Measurements from ENCODE around the gene PBX1. TPM values are rescaled to one million over a fixed set of nuclear protein-coding genes. Genes with fewer than 3 reads are reported as not detected.

The PBX1 gene
- total RNA-seq, 3 donors from 2014 or later, result 64.5 to 126 (median 95.4) TPM

DNA sequence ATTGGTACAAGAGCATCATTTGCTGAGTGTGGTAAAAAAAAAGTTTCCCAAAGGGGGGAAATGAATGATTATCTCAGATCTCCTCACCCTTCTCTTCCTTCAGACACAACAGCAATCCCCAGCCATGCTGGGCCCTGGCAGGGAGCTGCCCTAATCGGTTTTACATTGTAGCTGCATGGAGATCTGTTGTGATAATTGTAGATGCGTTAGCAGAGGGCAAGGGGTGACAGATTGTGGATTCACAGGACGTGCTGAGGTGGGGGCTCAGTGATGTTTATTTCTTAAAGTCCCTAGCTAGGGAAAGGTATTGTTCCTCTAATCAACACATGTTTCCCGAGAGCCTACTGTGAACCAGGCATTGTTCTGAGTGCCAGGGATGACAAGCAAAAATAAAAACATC lies 304.1 kb downstream of the PBX1 start:
- DNase-seq (ENCODE audit: low spot score in 2 of 2), result no peak
- TF ChIP-seq POLR2A (IDR thresholded peaks at IDR 0.05) (no peak), POLR2AphosphoS5 (IDR thresholded peaks at IDR 0.05) (no peak)
- TF ChIP-seq, protein P1, sequence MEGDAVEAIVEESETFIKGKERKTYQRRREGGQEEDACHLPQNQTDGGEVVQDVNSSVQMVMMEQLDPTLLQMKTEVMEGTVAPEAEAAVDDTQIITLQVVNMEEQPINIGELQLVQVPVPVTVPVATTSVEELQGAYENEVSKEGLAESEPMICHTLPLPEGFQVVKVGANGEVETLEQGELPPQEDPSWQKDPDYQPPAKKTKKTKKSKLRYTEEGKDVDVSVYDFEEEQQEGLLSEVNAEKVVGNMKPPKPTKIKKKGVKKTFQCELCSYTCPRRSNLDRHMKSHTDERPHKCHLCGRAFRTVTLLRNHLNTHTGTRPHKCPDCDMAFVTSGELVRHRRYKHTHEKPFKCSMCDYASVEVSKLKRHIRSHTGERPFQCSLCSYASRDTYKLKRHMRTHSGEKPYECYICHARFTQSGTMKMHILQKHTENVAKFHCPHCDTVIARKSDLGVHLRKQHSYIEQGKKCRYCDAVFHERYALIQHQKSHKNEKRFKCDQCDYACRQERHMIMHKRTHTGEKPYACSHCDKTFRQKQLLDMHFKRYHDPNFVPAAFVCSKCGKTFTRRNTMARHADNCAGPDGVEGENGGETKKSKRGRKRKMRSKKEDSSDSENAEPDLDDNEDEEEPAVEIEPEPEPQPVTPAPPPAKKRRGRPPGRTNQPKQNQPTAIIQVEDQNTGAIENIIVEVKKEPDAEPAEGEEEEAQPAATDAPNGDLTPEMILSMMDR (IDR thresholded peaks at IDR 0.05), result no peak
- H3K36me3 ChIP-seq, result no peaks in the 10 kb centered on the region
- no peak overlapping the region for H3K4me3 ChIP-seq
- H3K27ac ChIP-seq, result no peak overlapping the region
- H3K4me1 ChIP-seq, result no peaks in the 10 kb centered on the region
- H3K27me3 ChIP-seq, result no peaks in the 10 kb centered on the region
- intact Hi-C loops (cut with DNase I; ENCODE audit: low total_unique reads), result no loop called here
- H3K9me3 ChIP-seq, result no peaks in the 10 kb centered on the region

DNA sequence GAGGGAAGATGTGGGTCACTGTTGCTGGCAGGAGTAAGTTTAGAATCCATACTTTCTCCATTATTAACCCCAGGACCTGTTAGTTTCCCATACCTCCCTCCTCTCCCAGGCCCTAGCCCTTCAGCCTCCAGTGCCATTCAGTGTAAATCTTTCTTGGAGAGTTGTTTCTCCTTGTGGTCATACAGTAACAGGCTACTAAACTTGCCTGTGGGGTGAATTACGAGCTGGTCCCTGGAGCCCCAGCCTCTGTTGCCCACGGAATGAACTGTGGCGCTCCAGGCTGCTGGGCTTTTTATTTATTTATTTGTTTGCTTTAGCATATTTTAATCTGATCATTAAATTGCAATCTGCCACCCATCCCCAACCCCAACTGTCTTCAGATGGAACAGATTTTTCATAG lies 305.2 kb downstream of the PBX1 start:
- H3K27ac ChIP-seq, result no peak overlapping the region
- no peak for DNase-seq (ENCODE audit: low spot score in 2 of 2)
- TF ChIP-seq, protein P1 (IDR thresholded peaks at IDR 0.05), result no peak
- TF ChIP-seq POLR2AphosphoS5 (IDR thresholded peaks at IDR 0.05), result no peak
- TF ChIP-seq POLR2A (IDR thresholded peaks at IDR 0.05), result no peak

DNA sequence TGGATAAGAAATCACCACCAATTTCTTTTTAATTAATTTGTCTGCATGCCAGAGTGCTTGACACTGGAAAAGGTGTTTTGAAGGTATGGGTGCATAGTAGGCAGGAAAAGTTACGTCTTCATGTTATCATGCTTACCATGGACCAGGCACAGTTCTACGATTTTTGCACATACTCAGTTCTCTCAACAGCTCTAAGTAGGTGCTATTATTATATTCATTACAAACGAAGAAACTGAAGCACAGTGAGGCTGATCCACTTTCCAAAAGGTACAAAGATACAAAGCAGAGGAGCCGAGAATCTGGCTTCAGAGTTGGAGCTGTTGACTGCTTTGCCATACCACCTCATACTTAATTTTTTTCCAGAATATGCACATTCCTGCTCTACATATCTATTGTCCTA lies 306.4 kb downstream of the PBX1 start:
- Histone ChIP-seq H3K4me3 (no peak overlapping the region), H3K9me3 (no peaks in the 10 kb centered on the region), H3K27ac (no peak overlapping the region), H3K4me1 (no peaks in the 10 kb centered on the region), H3K27me3 (no peaks in the 10 kb centered on the region), H3K36me3 (no peaks in the 10 kb centered on the region)
- intact Hi-C loops (cut with DNase I; ENCODE audit: low total_unique reads), result no loop called here
- TF ChIP-seq, protein P1 (IDR thresholded peaks at IDR 0.05), result no peak
- TF ChIP-seq POLR2AphosphoS5 (IDR thresholded peaks at IDR 0.05) (no peak), POLR2A (IDR thresholded peaks at IDR 0.05) (no peak)
- DNase-seq (ENCODE audit: low spot score in 2 of 2), result no peak

More for the DNA sequence above, 305.2 kb downstream of the PBX1 start:
- Histone ChIP-seq H3K4me3 (no peak overlapping the region), H3K36me3 (no peaks in the 10 kb centered on the region), H3K9me3 (no peaks in the 10 kb centered on the region), H3K4me1 (no peaks in the 10 kb centered on the region), H3K27me3 (no peaks in the 10 kb centered on the region)
- intact Hi-C loops (cut with DNase I; ENCODE audit: low total_unique reads), result no loop called here

DNA sequence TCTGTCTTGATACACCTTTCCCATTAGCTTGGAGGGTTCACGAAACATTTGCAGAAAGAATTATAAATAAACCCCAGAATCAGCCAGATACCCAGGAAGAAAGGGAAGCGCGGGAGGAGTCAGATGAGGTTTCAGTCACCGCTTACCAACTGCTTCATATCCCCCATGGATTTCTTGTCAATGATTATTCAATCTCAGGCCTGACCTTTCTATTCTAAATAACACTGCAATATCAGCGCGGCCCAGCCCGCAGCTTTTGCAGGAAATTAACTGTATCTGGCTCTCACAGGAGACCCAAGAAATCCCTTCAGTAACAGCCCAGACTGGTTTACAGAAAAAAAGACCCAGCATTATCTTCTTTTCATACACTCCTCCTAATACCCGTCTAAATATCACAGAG lies 308.6 kb downstream of the PBX1 start:
- TF ChIP-seq POLR2A (IDR thresholded peaks at IDR 0.05) (no peak), POLR2AphosphoS5 (IDR thresholded peaks at IDR 0.05) (no peak)
- TF ChIP-seq, protein P1 (IDR thresholded peaks at IDR 0.05), result no peak
- Histone ChIP-seq H3K27me3 (no peaks in the 10 kb centered on the region), H3K36me3 (no peaks in the 10 kb centered on the region), H3K4me1 (no peaks in the 10 kb centered on the region), H3K9me3 (no peaks in the 10 kb centered on the region), H3K4me3 (no peak overlapping the region), H3K27ac (no peak overlapping the region)
- no peak for DNase-seq (ENCODE audit: low spot score in 2 of 2)
- intact Hi-C loops (cut with DNase I; ENCODE audit: low total_unique reads), result no loop called here

DNA sequence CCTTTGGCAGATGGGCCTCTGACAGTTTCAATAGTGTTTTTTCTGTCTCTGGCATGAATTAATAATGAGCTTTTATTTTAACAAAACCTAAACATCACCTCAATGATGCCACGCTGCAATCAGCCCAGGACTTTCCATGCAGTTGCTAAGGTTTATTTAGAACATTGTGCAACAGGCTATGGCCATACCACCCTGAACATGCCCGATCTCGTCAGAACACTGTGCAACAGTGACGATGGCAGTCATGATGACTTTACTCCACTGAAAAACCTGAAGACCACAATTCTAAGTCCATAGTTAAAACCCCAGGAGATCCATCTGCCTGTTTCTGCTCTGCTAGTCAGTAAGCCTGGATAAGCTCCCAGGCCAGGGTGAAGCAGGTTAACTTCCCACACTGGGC lies 310.0 kb downstream of the PBX1 start:
- TF ChIP-seq, protein P1 (IDR thresholded peaks at IDR 0.05), result no peak
- TF ChIP-seq POLR2AphosphoS5 (IDR thresholded peaks at IDR 0.05) (no peak), POLR2A (IDR thresholded peaks at IDR 0.05) (no peak)
- no peaks in the 10 kb centered on the region for H3K4me1 ChIP-seq
- H3K36me3 ChIP-seq, result no peaks in the 10 kb centered on the region
- no peaks in the 10 kb centered on the region for H3K9me3 ChIP-seq
- H3K27ac ChIP-seq, result no peak overlapping the region
- H3K27me3 ChIP-seq, result no peaks in the 10 kb centered on the region
- no peak for DNase-seq (ENCODE audit: low spot score in 2 of 2)
- no peak overlapping the region for H3K4me3 ChIP-seq
- intact Hi-C loops (cut with DNase I; ENCODE audit: low total_unique reads), result no loop called here

Data from breast epithelium (tissue), 4 donors.